Natural killer cell (primary cell): ENCODE data around the gene KCNQ1OT1. TPM values are rescaled to one million over a fixed set of nuclear protein-coding genes. Genes with fewer than 3 reads are reported as not detected.

Experiments used
- ATAC-seq, 3 donors: fragments of 150-1000 bp in 2 of 3; fragments of 200-7000 bp in 1 of 3; cut with Tn5 transposase; 1 replicate in 1 of 3; 2 replicates in 2 of 3; pipeline ENCODE4 v1.10.0; 2021; ENCODE audit warnings: mild to moderate bottlenecking in 2 of 3, moderate library complexity in 2 of 3
- DNase-seq, 2 donors: peaks; one replicate each; pipeline versions ENCODE4 v3.0.0 to v3.0.0-alpha.2; 2013 to 2021; ENCODE audit warnings: mixed read lengths in 1 of 2
- H3K27ac ChIP-seq: one replicate; pipeline ENCODE4 v1.5.1; 2013; ENCODE audit warnings: mild to moderate bottlenecking, low read length
- H3K27me3 ChIP-seq: one replicate; pipeline ENCODE4 v1.6.1; 2013; ENCODE audit warnings: low read length; ENCODE audit not compliant: control insufficient read depth, insufficient read depth
- H3K36me3 ChIP-seq: one replicate; pipeline ENCODE4 v1.6.1; 2013; ENCODE audit warnings: low read length; ENCODE audit not compliant: control insufficient read depth, insufficient read depth
- H3K4me1 ChIP-seq: one replicate; pipeline ENCODE4 v1.6.1; 2013; ENCODE audit warnings: low read length; ENCODE audit not compliant: control insufficient read depth, insufficient read depth
- H3K4me3 ChIP-seq: one replicate; pipeline ENCODE4 v1.5.1; 2013; ENCODE audit warnings: low read length
- H3K9me3 ChIP-seq: one replicate; pipeline ENCODE4 v1.6.1; 2013; ENCODE audit warnings: low read length; ENCODE audit not compliant: control insufficient read depth, insufficient read depth
- H3K27ac Mint-ChIP-seq, 2 donors: one replicate each; pipeline ENCODE4 v1.8.0; 2022; ENCODE audit warnings: mild to moderate bottlenecking in 2 of 2, mixed read lengths in 2 of 2, moderate library complexity in 1 of 2
- H3K27me3 Mint-ChIP-seq, 2 donors: one replicate each; pipeline ENCODE4 v1.8.0; 2022; ENCODE audit warnings: low read depth in 2 of 2, mixed read lengths in 2 of 2
- H3K36me3 Mint-ChIP-seq: one replicate; pipeline ENCODE4 v1.8.0; 2022; ENCODE audit warnings: mixed read lengths
- H3K4me1 Mint-ChIP-seq, 2 donors: one replicate each; pipeline ENCODE4 v1.8.0; 2022; ENCODE audit warnings: mixed read lengths in 2 of 2
- H3K4me3 Mint-ChIP-seq: one replicate; pipeline ENCODE4 v1.8.0; 2022; ENCODE audit warnings: mild to moderate bottlenecking, moderate library complexity, mixed read lengths
- H3K9me3 Mint-ChIP-seq, 2 donors: one replicate each; pipeline ENCODE4 v1.8.0; 2022; ENCODE audit warnings: mixed read lengths in 2 of 2
- WGBS: methylation state at CpG from one replicate; pipeline ENCODE4 v1.1.7; 2013; ENCODE audit warnings: missing lambda C conversion rate; ENCODE audit not compliant: insufficient coverage; 5-methylcytosine and 5-hydroxymethylcytosine counted together
- intact Hi-C: fragments of 100-400 bp; cut with micrococcal nuclease; formaldehyde crosslinking; loops from one replicate; pipeline ENCODE4 v1.14.2; 2022
- total RNA-seq, 4 donors: library from RNA; stranded (reverse); fragments of 120-200 nt in 1 of 4; gene quantifications; one replicate each; pipeline versions ENCODE4 v1.2.3 to v1.2.4, GENCODE V29; 2013 to 2022
- TF ChIP-seq, protein P1 (sequence below): fragments of 200-600 bp; IDR thresholded peaks from one replicate; pipeline ENCODE4 v1.8.0; 2022; ENCODE audit warnings: antibody characterized with exemption

KCNQ1OT1 gene
- total RNA-seq, 3 donors from 2014 or later (not counting 1 experiment from before 2014, with no cell fraction given): 0.72 to 0.78 (median 0.75) TPM

DNA sequence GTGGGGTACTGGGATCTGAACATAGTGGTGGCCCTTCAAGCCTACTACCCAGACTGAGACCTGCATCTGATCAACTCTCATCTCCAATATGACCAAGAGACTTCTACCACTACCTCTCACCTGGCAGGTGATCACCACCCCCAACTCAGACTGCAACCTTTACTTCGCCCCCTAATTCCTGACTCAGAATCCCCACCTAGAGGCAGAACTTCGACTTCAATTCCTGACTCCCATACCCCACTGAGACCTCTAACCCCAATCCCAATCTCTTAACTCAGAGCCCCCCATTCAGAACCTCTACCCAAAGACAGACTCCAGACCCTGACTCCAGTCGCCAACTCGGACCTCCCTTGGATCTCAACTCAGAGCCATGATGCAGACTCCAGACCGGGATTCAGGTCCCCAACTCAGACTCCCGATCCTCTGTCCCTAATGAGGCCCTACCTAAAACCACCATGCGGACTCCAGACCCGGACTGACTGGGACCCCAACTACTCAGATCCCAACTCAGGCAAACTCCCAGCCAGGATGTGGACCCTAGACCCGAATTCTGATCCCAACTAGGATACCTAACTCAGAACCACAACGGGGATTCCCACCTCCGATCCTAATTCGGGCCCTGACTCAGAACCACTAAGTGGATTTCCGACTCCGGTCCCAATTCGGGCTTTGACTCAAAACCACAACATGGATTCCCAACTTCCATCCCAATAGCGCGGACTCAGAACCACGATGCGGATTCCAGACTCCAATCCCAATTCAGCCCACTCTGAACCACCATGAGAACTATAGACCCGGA is 1.2 kb downstream of the KCNQ1OT1 start:
- intact Hi-C loops: no loop called here
- H3K27ac ChIP-seq: no peak overlapping the region
- no peak for ATAC-seq

DNA sequence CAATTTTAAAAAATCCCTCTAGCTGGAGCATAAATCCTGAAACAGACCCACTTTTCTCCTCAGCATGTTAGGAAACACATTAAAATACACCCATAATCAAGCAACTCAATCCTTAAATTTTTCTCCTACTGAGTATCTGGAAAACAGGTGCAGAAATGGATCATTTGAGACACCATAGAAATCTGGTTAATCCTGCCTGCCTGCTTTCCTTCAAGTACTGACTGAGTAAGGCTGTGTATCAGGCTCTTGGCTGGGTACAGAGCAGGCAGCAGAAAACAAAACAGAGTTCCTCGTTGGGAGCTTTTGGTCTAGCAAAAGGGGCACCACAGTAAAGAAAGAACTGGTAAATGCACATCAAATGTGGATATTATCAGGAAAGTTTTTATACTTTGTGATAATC is 1.9 kb downstream of the KCNQ1OT1 start:
- Mint-ChIP-seq H3K4me3 (peak overlapping the region; percentile 91), H3K9me3 (no peaks in the 10 kb centered on the region), H3K4me1 (peaks cover 0 to 11% of the 10 kb centered on the region in 2 donors), H3K27me3 (peaks cover 0 to 13% of the 10 kb centered on the region in 2 donors), H3K36me3 (no peaks in the 10 kb centered on the region), H3K27ac (no peak overlapping the region)
- H3K27ac ChIP-seq: no peak overlapping the region
- ATAC-seq (no peak), DNase-seq (no peak)
- H3K36me3 ChIP-seq: no peaks in the 10 kb centered on the region
- intact Hi-C loops: no loop called here
- H3K4me1 ChIP-seq: peaks cover 21% of the 10 kb centered on the region
- H3K4me3 ChIP-seq: no peak overlapping the region
- H3K9me3 ChIP-seq: no peaks in the 10 kb centered on the region
- H3K27me3 ChIP-seq: peaks cover 2% of the 10 kb centered on the region
- TF ChIP-seq, protein P1, sequence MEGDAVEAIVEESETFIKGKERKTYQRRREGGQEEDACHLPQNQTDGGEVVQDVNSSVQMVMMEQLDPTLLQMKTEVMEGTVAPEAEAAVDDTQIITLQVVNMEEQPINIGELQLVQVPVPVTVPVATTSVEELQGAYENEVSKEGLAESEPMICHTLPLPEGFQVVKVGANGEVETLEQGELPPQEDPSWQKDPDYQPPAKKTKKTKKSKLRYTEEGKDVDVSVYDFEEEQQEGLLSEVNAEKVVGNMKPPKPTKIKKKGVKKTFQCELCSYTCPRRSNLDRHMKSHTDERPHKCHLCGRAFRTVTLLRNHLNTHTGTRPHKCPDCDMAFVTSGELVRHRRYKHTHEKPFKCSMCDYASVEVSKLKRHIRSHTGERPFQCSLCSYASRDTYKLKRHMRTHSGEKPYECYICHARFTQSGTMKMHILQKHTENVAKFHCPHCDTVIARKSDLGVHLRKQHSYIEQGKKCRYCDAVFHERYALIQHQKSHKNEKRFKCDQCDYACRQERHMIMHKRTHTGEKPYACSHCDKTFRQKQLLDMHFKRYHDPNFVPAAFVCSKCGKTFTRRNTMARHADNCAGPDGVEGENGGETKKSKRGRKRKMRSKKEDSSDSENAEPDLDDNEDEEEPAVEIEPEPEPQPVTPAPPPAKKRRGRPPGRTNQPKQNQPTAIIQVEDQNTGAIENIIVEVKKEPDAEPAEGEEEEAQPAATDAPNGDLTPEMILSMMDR: no peak
- 81% methylated on average over 1 of the region's 1 CpG for WGBS

More for the DNA sequence above, 1.2 kb downstream of the KCNQ1OT1 start:
- Histone ChIP-seq H3K27me3 (peaks cover 2% of the 10 kb centered on the region), H3K36me3 (no peaks in the 10 kb centered on the region), H3K4me1 (peaks cover 20% of the 10 kb centered on the region), H3K9me3 (no peaks in the 10 kb centered on the region), H3K4me3 (peak overlapping the region; percentile 74)
- H3K9me3 Mint-ChIP-seq: no peaks in the 10 kb centered on the region
- 53% methylated on average over 20 of the region's 20 CpGs for WGBS
- peak overlapping the region; percentile 91 for H3K4me3 Mint-ChIP-seq
- H3K36me3 Mint-ChIP-seq: no peaks in the 10 kb centered on the region
- peaks cover 0 to 11% of the 10 kb centered on the region in 2 donors for H3K4me1 Mint-ChIP-seq
- peak in 1 of 2 donors; percentile 13 for DNase-seq
- H3K27me3 Mint-ChIP-seq: peaks cover 0 to 13% of the 10 kb centered on the region in 2 donors
- H3K27ac Mint-ChIP-seq: peak overlapping the region; percentile 8 to 84
- TF ChIP-seq, protein P1: no peak

DNA sequence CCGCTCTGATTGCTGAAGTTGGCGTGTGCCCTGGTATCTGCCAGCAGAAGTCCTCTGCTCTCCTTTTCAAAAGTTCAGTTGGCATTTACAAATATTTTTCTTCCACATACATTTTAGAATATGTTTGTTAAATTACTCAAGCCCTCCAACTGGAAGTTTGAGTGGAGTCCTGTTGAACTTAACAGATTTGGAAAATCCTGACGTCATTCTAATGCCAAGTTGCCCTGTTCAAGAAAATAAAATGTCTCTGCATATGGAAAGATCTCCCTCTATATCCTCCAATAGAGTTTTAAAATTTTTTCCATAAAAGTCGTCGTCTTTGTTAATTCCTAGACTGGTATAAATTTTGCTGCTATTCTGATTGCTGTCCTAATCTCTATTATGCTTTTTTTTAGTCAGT is 3.3 kb downstream of the KCNQ1OT1 start:
- 95% methylated on average over 2 of the region's 5 CpGs for WGBS
- Histone ChIP-seq H3K4me3 (no peak overlapping the region), H3K4me1 (peaks cover 21% of the 10 kb centered on the region), H3K27me3 (peaks cover 2% of the 10 kb centered on the region), H3K27ac (no peak overlapping the region), H3K9me3 (no peaks in the 10 kb centered on the region), H3K36me3 (no peaks in the 10 kb centered on the region)
- TF ChIP-seq, protein P1: no peak
- Mint-ChIP-seq H3K27me3 (peaks cover 0 to 13% of the 10 kb centered on the region in 2 donors), H3K4me3 (no peak overlapping the region), H3K4me1 (peaks cover 0 to 11% of the 10 kb centered on the region in 2 donors), H3K9me3 (no peaks in the 10 kb centered on the region), H3K27ac (no peak overlapping the region), H3K36me3 (no peaks in the 10 kb centered on the region)
- intact Hi-C loops: no loop called here
- no peak for ATAC-seq
- DNase-seq: no peak
